ENCODE results near the gene DISP2. TPM values are rescaled to one million over a fixed set of nuclear protein-coding genes. Genes with fewer than 3 reads are reported as not detected.

DISP2 gene
- total and polyA plus RNA-seq, 9 of the 15 experiments (the other 6 are each of a cell fraction or from before 2014, with no cell fraction given), result 0.06 to 0.89 (median 0.15) TPM; not detected in 1

DNA sequence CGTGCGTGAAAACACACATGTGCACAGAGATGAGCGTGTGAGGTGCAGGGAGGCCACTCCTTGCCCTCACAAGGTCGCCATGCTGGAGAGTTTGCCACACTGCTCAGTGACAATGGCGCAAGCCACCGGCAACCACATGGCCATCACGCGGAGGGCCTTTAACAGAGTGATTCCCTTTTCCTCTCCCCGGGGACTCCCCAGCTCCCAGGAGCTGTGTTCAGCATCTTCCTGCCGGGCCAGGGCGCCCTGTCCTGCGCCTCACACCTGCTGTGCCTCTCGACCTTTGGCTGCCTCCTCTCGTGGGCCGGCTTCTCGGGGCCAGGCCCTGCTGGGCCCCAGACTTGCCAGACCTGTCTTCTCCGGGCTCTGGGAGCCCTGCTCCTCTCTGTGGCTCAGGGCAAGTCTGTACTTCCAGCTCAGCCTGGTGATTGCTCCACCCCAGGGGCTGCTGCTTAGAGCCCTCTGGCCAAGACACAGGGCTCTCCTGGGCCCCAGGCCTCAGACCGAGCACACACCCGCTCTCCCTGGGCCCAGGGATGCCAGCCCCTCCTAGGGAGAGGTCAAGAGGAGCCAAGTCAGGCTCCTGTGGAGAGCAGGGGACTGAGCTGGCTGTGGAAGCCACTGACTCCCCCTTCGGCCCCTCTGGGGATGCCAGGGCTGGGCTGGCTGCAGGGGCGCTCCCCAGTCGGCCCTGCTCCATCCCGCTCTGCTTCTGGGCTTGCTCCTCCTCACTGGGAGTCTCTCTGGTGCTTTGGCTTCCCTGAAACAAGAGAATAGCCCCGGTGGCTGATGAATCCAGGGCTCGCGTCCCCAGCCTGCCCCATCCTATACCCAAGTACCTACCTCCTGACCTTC lies 22.9 kb upstream of the DISP2 start:
- no peak for ATAC-seq
- in situ Hi-C loops (cut with MboI), result no loop called here
- Histone ChIP-seq H2AFZ (ENCODE audit: low read depth, low read length) (peak overlapping the region; percentile 69; the same call in 1 of the 2 replicates), H4K20me1 (replicated peaks; ENCODE audit: control insufficient read depth, insufficient read depth, low read length) (peaks cover 6% of the 10 kb centered on the region; the same call in 1 of the 2 replicates), H3K4me1 (replicated peaks in 1 of 2; ENCODE audit: control insufficient read depth in 2 of 2, insufficient read depth in 2 of 2, low read length in 2 of 2) (peaks cover 40 to 71% of the 10 kb centered on the region in 2 experiments), H3K36me3 (ENCODE audit: control insufficient read depth, insufficient read depth, low read length) (no peaks in the 10 kb centered on the region; the same call in 2 of the 3 replicates), H3K4me3 (no peak overlapping the region), H3K9ac (ENCODE audit: insufficient read depth in 1 of 2, low read depth in 2 of 2, low read length in 2 of 2) (peak overlapping the region in 1 of 2 experiments; percentile 81; a peak in 1 of 4 replicates), H3K27ac (ENCODE audit: extremely low read depth, low read depth, low read length) (no peak overlapping the region), H3K9me3 (replicated peaks; ENCODE audit: control insufficient read depth, insufficient read depth, low read depth, low read length) (no peaks in the 10 kb centered on the region), H3K9me1 (ENCODE audit: control insufficient read depth, insufficient read depth, low read length) (no peaks in the 10 kb centered on the region), H3K79me2 (ENCODE audit: control insufficient read depth, insufficient read depth, low read length) (no peaks in the 10 kb centered on the region), H3K4me2 (ENCODE audit: insufficient read depth, low read length) (no peak overlapping the region), H3K27me3 (ENCODE audit: control insufficient read depth in 2 of 2, insufficient read depth in 2 of 2, low read length in 2 of 2) (no peaks in the 10 kb centered on the region)
- 76% methylated on average over 23 of the region's 26 CpGs for WGBS (ENCODE audit: insufficient coverage, low coverage, missing lambda C conversion rate)
- ChIA-PET CTCF (ENCODE audit: low intra/inter-chr PET ratio) (no interaction called here), POLR2A (interaction anchor here (0.5 to 1.1 kb wide), 2 partner anchors 62 to 108 kb away, joined by 3 to 4 read pairs; no protein-coding TSS in a partner anchor)
- no peak for DNase-seq (ENCODE audit: extremely low read depth in 1 of 4, low spot score in 3 of 4)
- no TSS peak for BruUV-seq (replicated peaks)
- intact Hi-C loops (cut with micrococcal nuclease), result loop anchor here (5.0 kb wide), 1 partner anchor 118 kb away; no protein-coding TSS in a partner anchor
- no peak for FAIRE-seq
- TF ChIP-seq, protein P1, sequence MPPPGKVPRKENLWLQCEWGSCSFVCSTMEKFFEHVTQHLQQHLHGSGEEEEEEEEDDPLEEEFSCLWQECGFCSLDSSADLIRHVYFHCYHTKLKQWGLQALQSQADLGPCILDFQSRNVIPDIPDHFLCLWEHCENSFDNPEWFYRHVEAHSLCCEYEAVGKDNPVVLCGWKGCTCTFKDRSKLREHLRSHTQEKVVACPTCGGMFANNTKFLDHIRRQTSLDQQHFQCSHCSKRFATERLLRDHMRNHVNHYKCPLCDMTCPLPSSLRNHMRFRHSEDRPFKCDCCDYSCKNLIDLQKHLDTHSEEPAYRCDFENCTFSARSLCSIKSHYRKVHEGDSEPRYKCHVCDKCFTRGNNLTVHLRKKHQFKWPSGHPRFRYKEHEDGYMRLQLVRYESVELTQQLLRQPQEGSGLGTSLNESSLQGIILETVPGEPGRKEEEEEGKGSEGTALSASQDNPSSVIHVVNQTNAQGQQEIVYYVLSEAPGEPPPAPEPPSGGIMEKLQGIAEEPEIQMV (tag; conservative IDR thresholded peaks at IDR 0.05; ENCODE audit: low read depth), result no peak

Measured in K562 (cell line).